G401.6 (cell line): ENCODE results near the gene ZNF205.
"Not testable (repeated sequence)": the region's sequence is repeated elsewhere in the genome, so short reads cannot be mapped to it uniquely, and the experiment has no call there.

Experiments
- FAIRE-seq: peaks from 2 replicates; lab custom pipeline; 2012; peaks lifted over from hg19 to GRCh38; lab: Jason Lieb, UNC

The ZNF205 gene

DNA sequence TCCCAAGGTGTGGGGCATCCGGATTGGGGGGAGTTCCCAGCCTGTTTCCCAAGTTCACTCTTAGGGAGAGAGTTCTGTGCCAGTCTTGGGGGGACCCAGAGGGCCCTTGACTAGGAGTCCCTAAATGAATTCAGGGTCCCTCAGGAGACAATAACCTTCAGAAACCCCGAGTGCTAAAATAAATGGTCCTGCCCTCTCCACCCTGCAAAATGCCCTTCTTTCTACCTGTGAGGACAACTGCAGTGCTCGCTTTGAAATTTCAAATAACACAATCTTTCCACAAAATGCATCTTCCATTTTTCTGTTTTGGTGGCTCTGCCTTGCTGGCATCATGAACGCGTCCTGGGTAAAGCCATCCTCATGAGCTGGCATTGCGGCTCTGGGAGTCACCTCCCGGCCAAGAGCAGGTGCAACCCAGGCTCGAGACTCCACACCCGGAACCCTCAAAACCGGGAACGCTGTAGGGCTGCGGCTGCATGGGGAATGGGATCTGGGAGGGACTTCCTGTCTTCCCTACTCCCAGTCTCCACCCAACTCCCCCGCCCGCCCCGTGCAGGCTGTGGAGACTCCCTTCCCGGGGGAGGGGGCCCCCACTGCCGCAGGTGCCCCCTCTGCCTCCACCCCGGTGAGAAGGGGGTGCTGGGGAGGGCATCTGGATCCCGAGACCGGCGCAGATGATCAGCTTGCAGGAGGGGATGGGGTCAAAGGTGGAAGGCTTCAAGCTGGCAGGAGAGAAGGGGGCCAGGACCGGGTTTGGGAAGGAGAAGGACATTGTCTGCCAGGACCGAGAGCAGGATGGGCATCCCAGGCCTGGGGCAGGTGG, at the start of gene ZNF205:
TSS of gene ZNF205 (plus strand) at position 529 of the 823 bp plus-strand sequence. CDS start 845 bp downstream, outside the sequence.
- FAIRE-seq, result no peak

DNA sequence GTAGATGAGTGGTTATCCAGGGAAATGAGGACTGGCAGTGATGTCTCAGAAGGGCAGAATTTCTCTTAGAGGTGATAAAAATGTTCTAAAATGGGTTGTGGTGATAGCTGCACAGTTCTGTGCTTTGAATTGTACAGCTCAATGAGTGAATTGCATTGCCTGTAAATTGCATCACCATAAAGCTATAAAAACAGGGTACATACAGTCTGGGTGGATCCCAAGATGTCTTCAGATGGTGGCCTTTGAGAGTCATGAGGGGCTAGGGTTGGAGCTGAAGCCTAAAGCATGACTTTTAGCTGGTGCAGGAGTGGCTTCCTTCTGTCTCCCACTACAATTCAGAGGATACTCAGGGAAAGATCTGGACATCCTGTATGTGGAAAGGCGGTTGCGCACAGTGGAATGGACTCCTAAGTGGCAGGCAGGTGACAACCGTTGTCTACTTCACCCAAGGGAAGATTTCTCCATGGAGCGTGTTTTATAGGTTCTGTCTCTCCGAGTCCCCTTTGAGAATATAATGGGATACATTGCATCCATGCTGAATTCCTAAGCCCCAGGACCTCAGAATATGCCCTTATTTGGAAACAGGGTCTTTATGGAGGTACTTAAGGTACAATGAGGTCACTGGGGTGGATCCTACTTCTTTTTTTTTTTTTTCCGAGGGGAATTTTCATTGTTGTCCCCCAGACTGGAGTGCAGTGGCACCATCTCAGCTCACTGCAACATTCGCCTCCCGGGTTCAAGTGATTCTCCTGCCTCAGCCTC, 48.6 kb upstream of the ZNF205 start:
- no peak for FAIRE-seq

DNA sequence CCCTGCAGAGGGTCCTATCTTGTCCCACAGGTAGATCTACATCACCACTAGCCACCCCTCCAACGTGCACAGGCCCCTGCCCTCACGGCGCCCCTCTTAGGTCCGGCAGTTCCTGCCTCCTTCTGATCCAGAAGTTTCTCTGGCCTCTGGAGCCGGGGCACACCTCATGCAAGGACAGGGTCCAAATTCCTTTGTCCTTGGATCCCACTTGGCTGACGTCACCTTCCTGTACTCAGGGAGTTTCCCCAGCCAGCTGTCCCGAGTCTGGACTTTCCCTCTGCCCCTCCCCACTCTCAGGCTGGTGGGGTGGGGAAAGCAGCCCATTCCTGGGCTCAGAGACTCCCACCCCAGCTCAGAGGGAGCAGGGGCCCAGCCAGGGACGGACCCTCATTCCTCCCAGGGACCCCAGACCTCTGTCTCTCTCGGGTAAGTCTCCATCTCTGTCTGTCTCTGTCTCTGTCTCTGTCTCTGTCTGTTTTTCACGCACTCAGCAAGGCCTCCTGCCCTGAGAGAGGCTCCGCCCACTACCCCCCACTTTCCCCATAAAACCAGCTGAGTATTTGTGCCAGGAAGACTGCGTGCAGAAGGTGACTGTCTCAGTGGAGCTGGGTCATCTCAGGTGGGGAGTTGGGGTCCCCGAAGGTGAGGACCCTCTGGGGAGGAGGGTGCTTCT, 47.2 kb upstream of the ZNF205 start, which contains the start of gene IL32:
TSS of gene IL32 (plus strand) at position 572 of the 673 bp plus-strand sequence. CDS start 172 bp downstream, outside the sequence.
- no peak for FAIRE-seq

DNA sequence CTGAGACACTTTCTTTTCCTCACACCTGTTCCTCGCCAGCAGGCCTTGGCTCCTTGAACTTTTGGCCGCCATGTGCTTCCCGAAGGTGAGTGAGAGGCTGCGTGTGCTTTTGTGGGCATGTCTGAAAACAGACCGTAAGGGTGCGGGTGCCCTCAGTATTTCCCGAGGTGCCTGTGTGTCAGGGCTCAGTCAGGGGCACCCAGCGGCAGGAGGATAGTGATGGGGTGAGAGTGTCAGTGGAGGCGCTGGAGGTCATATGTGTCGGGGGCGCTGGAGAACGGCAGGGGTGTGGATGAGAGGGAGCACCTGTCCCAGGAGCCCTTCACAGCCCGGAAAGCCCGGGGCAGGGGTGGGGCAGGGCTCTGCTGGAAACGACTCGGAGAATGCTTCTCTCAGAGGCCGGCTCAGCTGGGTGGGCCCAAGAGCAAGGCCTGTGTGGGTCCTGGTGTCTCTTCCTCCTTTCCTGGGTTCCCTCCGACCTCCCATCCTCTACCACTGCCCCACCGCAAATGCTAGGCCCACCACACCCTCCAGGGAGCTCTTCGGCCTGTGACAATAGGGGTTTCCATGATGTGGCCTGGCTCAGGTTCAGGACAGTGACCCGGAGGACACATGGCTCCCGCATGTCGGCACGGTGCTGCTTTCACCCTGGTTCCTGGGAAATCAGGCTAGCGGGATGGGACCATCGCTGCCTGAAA, 46.5 kb upstream of the ZNF205 start:
- FAIRE-seq, result no peak

DNA sequence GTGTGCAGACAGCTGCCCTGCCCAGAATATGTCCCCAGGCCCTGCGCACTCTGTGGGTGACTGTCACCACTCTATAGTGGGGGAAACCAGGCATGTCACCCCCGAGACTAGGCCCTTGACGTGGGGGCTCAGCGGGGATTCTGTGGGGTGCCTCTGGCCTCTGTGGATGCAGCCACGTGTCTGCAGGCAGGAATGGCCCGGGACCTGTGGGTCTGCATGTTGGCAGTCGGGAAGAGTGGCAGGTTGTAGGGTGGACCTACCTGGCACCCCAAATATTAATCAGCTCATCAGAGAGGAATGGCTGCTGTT, 46.0 kb upstream of the ZNF205 start:
- FAIRE-seq, result no peak

DNA sequence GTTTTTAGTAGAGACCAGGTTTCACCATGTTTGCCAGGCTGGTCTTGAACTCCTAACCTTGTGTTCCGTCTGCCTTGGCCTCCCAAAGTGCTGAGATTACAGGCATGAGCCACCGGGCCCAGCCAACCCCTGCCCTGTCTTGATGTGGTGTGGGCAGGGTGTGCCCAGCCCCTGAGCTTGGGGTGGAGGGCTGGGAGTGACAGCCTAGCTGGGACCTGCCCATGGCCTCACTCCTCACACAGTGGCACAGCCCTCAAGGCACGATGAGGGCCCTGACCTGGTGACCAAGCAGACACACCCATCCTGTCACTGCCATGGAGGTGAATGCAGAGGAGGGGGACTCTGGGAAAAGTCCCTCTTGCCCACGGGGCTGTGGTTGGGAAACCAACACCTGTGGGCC, 43.9 kb upstream of the ZNF205 start:
- FAIRE-seq, result no peak

DNA sequence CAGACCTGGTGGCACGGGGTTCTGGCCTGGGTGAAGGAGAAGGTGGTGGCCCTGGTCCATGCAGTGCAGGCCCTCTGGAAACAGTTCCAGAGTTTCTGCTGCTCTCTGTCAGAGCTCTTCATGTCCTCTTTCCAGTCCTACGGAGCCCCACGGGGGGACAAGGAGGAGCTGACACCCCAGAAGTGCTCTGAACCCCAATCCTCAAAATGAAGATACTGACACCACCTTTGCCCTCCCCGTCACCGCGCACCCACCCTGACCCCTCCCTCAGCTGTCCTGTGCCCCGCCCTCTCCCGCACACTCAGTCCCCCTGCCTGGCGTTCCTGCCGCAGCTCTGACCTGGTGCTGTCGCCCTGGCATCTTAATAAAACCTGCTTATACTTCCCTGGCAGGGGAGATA, 43.2 kb upstream of the ZNF205 start:
- FAIRE-seq, result not testable (repeated sequence)

DNA sequence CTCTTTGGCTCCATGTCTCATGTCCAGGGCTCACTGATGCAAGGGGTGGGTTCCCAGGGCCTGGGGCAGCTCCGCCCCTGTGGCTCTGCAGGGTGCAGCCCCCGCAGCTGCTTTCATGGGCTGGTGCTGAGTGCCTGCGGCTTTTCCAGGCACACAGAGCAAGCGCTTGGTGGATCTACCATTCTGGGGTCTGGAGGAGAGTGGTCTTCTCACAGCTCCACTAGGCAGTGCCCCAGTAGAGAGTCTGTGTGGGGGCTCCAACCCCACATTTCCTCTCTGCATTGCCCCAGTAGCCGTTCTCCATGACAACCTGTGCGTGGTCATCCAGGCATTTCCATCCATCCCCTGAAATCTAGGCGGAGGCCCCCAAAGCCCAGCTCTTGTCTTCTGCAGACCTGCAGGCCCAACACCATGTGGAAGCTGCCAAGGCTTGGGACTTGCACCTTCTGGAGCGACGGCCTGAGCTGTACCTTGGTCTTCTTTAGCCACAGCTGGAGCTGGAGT, 41.7 kb upstream of the ZNF205 start:
- FAIRE-seq, result no peak

DNA sequence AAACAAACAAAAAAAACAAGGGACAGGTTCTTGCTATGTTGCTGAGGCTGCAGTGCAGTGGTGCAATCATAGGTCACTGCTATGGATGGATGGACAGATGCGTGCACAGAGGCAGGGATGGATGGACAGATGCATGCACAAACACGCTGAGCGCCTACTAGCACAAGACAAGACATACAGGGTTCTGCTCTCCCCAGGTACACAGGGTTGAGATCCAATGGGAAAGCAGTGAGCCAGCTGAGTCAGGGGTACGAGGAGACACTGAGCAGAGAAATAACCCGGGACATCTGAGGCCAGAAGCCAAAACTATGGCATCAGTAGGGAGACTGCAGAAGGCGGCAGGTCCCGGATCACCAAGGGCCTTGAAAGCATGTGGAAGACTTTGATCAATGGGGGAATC, 40.7 kb upstream of the ZNF205 start:
- FAIRE-seq, result no peak

DNA sequence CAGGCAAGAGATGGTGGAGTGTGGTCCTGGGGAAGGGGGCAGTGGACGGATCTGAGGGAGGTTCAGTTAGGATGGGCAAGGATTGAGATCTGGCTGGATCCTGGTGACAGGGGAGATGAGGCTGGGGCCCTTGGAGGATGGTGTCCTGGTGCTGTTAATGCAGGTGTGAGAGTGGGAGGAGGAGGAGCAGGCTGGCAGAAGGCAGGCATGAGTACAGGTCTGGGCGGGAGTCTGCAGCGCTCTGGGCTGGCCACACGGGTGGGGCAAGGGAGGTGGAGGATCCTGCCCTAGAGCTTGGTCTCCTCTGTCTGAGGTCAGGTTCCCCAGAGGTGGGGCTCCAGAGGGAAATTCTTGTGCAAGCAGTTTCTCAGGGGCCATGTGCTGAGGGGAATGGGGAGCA, 40.2 kb upstream of the ZNF205 start:
- not testable (repeated sequence) for FAIRE-seq

DNA sequence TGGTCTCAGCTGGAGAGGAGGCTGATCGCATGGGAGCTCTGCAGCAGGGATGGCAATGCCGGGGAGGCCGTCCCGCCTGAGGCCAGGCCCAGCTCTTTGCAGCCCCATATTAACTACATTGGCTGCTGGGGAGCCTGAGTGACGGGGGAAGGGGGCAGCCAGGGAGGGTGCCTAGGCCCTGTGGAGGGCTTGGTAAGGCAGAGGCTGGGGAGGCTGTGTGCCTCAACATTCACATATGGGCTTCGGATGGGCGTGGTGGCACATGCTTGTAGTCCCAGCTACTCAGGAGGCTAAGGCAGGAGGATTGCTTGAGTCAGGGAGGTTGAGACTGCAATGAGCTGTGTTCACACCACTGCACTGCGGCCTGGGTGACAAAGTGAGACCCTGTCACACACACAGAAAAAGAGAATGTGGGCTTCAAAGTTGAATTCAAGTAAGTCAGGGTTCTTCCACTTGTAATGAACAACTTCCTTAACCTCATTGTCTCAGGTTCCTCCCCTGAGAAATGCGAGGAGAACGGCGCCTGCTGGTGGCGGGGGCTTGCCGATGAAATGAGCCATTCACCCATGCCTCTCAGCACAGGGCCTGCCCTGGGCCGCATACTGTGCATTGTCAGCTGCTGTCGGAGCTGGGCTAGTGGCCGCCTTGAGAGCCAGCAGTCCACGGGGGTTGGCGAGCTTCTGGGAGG, 39.7 kb upstream of the ZNF205 start:
- FAIRE-seq, result not testable (repeated sequence)

DNA sequence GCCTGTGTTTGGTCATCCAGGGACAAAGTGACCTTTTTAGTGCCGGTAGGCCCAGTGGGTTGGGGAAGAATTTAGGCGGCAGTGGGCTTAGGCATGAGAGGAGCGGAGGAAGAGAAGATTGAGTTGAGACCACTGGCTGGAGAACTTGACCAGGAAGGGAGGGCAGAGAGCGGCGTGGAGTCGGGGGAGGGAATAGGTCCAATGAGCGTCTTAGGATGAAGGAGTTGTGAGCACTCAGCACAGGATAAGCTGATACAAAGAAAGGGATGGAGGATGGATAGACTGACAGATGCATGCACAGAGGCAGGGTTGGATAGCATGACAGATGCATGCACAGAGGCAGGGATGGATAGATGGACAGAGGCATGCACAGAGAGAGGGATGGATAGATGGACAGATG, 38.9 kb upstream of the ZNF205 start:
- FAIRE-seq, result no peak

DNA sequence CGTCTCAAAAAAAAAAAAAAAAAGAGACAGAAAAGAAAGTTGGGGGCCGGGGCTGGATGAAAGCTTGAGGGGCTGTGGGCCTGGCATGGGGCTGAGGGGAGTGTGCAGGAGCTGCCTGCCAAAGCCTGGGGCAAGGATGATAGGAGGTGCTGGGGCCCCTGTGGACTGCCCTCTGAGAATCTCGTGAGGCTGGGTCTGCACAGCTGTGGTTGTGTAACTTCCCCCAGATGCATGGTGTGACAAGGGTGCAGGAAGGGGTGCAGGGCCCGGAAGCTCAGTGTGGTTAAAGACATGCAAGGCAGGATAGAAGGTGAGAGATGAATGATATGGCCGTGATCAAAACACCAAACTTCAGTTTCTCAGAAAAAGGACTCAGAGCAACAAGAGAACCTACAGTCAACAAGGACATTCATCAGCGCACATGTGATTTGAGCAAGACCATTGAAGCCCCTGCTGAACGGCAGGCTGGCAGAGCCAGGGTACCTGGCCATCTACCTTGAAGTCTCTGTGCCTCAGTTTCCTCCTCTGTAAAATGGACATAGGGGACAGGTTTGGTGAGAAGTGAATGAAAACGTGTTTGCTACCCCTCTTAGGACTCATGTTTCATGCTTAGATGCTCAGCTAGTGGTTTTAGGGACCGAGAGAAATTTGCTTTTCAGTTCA, 37.4 kb upstream of the ZNF205 start:
- no peak for FAIRE-seq

DNA sequence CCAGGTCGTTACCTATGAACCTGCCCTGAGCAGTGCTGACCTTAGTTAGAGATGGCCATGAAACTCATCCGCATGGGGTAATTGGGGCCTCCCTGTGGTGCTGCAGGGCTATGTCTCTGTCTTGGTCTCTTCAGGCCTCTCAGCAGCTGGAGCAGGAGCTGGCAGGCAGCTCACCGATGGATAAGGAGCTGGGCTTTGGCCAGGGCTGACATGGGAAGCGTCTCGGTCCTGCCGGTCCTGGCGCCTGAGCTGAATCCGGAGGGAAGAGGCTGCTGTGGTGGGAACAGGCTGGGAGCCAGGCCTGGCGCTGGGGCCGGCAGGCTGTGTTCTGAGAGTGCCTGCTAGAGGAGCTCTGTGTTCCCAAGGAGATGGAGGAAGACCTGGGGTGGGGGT, 36.9 kb upstream of the ZNF205 start:
- FAIRE-seq, result no peak

DNA sequence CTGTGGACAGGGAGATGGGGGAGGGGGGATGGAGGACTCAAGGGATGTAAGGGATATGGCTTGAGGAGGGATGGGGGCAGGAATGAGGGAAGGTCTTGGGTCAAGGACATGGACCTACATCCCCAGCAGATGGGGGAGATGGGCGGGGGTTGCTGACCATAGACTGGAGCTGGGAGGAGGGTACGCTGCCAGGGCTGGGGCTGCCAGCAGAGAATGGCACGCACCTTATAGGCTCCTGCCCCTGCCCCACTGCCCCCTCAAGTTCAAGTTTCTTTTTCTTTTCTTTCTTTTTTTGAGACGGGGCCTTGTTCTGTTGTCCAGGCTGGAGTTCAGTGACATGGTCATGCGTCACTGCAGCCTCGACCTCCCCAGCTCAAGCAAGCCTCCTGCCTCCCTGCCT, 36.4 kb upstream of the ZNF205 start:
- FAIRE-seq, result not testable (repeated sequence)

DNA sequence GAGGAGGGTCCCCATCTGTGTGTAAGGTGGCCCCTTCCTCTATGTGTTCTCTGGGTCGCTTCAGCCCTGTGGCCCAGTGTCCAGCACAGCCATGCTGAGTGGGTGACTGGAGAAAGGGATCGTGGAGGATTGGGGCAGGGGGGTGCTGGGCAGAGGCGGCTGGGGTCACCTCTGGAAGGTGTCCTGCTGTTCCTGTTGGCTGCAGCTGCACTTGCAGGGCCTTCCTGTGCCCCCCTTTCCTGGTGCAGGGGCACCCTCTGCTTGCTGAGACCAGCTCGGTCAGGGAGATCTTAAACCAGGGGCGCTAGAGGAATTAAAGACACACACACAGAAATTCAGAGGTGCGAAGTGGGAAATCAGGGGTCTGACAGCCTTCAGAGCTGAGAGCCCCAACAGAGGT, 35.8 kb upstream of the ZNF205 start:
- no peak for FAIRE-seq

DNA sequence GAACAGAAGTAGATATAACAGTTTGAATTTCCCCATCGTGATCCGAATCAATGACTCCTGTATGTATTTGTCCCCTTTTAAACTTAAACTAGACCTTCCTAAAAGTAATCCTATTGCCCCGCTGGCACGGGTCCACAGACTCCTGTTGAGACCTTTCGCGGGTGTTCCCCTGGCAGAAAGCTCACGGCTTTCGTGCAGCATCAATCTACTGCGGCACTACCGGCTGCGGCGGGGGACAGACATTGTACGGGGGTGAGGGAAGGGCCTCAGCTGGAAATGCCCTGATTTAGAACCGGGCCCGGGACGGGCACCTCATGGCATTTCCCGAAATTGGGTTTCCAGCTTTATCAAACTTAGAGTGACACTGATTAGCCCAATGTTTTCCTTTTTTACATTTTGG, 32.4 kb upstream of the ZNF205 start:
- no peak for FAIRE-seq

DNA sequence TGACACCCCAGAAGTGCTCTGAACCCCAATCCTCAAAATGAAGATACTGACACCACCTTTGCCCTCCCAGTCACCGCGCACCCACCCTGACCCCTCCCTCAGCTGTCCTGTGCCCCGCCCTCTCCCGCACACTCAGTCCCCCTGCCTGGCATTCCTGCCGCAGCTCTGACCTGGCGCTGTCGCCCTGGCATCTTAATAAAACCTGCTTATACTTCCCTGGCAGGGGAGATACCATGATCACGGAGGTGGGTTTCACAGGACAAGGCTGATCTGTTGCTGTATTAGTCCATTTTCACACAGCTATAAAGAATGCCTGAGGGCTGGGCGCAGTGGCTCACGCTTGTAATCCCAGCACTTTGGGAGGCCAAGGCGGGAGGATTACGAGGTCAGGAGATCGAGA, 30.4 kb upstream of the ZNF205 start:
- FAIRE-seq, result not testable (repeated sequence)

DNA sequence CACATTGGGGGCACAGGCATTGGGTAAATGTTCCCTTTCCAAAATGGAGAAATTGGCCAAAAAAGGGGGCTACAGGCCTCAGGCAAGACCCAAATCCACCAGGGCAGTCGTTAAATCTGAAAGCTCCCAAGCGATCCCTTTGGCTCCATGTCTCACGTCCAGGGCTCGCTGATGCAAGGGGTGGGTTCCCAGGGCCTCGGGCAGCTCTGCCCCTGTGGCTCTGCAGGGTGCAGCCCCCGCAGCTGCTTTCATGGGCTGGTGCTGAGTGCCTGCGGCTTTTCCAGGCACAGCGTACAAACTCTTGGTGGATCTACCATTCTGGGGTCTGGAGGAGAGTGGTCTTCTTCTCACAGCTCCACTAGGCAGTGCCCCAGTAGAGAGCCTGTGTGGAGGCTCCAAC, 29.0 kb upstream of the ZNF205 start:
- not testable (repeated sequence) for FAIRE-seq

DNA sequence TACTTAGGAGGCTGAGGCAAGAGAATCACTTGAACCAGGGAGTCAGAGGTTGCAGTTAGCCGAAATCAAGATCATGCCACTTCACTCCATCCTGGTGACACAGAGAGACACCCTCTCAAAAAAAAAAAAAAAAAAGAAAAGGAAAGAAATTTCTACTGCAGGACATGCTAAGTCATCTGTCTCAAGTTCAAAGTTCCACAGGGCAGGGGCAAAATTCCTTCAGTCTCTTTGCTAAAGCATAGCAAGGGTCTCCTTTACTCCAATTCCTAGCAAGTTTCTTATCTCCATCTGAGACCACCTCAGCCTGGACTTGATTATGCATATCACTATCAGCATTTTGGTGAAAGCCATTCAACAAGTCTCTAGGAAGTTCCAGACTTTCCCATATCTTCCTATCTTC, 27.9 kb upstream of the ZNF205 start:
- FAIRE-seq, result no peak
